Esophagus squamous epithelium (tissue), 5 donors: ENCODE data around the gene CCDC116. TPM values are rescaled to one million over a fixed set of nuclear protein-coding genes. Genes with fewer than 3 reads are reported as not detected.

Experiments used
- DNase-seq: peaks from one replicate; lab custom pipeline; 2025; lab: John Stamatoyannopoulos, UW
- H3K27ac ChIP-seq, 4 donors: fragments of 200-600 bp; sonication (generic); one replicate each; pipeline ENCODE4 v1.5.1; 2016 to 2019; ENCODE audit warnings: mild to moderate bottlenecking in 1 of 4
- H3K27me3 ChIP-seq, 4 donors: fragments of 200-600 bp; sonication (generic); 1 replicate in 3 of 4; 2 replicates in 1 of 4; pipeline versions ENCODE4 v1.5.1 to v1.6.0; 2017 to 2021; ENCODE audit warnings: antibody characterized with exemption in 1 of 4
- H3K36me3 ChIP-seq, 3 donors: fragments of 200-600 bp; sonication (generic); one replicate each; pipeline ENCODE4 v1.5.1; 2016 to 2019
- H3K4me1 ChIP-seq, 3 donors: fragments of 200-600 bp; sonication (generic); one replicate each; pipeline ENCODE4 v1.5.1; 2017 to 2019
- H3K4me3 ChIP-seq, 4 donors: fragments of 200-600 bp; sonication (generic); 1 replicate in 3 of 4; 2 replicates in 1 of 4; pipeline ENCODE4 v1.5.1; 2016 to 2019; ENCODE audit warnings: mild to moderate bottlenecking in 2 of 4, moderate library complexity in 1 of 4
- H3K9me3 ChIP-seq, 3 donors: fragments of 200-600 bp; sonication (generic); one replicate each; pipeline ENCODE4 v1.5.1; 2016 to 2019
- POLR2A ChIP-seq, 4 donors: fragments of 450-650 bp; IDR thresholded peaks; one replicate each; pipeline ENCODE4 v1.6.1; 2017; ENCODE audit warnings: antibody characterized with exemption in 4 of 4, mild to moderate bottlenecking in 4 of 4, moderate library complexity in 3 of 4
- WGBS, 2 donors: methylation state at CpG; one replicate each; pipeline ENCODE4 v1.1.5; 2018; 5-methylcytosine and 5-hydroxymethylcytosine counted together
- intact Hi-C: fragments of 100-400 bp; cut with DNase I; formaldehyde crosslinking; loops from one replicate; pipeline ENCODE4 v1.15.0; 2022
- total RNA-seq, 4 donors: library from RNA; depleted of rRNA; stranded (reverse); fragments of >200 nt; gene quantifications; one replicate each; pipeline ENCODE4 v1.1.0, GENCODE V29; 2016
- TF ChIP-seq, protein P1 (sequence below), 6 experiments: fragments of 450-650 bp in 4 of 6; fragments of 200-600 bp in 2 of 6; sonication (generic) in 2 of 6; IDR thresholded peaks; one replicate each; pipeline ENCODE4 v1.5.1; 2016 to 2019; ENCODE audit warnings: antibody characterized with exemption in 6 of 6, mild to moderate bottlenecking in 4 of 6, moderate library complexity in 4 of 6
- donor health status: DM: yes; HTN: yes; CAD: no.

CCDC116 gene
- total RNA-seq, 4 donors from 2014 or later = 1.9 TPM; not detected in 3

DNA sequence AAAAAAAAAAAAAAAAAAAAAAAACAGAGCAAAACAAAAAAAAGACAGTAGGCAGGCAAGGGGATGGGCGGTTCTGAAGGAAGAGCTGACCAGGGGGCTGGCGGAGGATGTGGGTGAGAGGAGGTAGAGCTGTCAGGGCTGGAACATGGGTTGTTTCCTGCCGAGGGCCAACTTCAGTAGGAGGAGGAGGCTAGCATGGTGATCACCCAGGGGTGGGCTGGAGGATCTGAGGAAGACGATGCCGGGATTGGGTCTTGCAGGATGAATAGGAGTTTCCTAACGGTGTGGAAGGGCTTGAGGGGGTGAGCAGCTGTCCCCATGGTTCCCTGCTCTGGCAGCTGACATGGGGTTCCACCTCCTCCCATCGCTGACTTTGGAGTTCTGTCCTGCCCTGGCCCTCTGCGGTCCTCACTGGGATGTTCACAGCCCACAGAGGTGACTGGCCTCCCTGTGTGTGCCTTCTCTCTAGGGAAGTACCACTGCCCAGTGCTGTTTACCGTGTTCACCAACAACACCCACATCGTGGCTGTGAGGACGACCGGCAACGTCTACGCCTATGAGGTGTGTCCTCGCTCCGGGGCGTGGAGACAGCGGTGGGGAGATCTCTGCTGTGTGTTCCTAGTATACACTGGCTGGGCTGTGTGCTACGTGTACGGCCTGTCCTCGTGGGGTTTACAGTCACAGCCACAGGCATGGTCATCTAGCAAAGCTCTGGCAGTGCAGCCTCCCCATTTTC lies 48.4 kb downstream of the CCDC116 start:
- DNase-seq = no peak
- Histone ChIP-seq H3K27me3 (no peaks in the 10 kb centered on the region), H3K27ac (no peak overlapping the region), H3K9me3 (no peaks in the 10 kb centered on the region), H3K4me3 (no peak overlapping the region), H3K4me1 (no peaks in the 10 kb centered on the region), H3K36me3 (peaks cover 10 to 93% (median 24%) of the 10 kb centered on the region in 3 donors)
- 83 to 84% methylated on average over 10 of the region's 21 CpGs for WGBS, 2 donors
- intact Hi-C loops = no loop called here
- TF ChIP-seq POLR2A (IDR thresholded peaks at IDR 0.05) = no peak
- TF ChIP-seq, protein P1, sequence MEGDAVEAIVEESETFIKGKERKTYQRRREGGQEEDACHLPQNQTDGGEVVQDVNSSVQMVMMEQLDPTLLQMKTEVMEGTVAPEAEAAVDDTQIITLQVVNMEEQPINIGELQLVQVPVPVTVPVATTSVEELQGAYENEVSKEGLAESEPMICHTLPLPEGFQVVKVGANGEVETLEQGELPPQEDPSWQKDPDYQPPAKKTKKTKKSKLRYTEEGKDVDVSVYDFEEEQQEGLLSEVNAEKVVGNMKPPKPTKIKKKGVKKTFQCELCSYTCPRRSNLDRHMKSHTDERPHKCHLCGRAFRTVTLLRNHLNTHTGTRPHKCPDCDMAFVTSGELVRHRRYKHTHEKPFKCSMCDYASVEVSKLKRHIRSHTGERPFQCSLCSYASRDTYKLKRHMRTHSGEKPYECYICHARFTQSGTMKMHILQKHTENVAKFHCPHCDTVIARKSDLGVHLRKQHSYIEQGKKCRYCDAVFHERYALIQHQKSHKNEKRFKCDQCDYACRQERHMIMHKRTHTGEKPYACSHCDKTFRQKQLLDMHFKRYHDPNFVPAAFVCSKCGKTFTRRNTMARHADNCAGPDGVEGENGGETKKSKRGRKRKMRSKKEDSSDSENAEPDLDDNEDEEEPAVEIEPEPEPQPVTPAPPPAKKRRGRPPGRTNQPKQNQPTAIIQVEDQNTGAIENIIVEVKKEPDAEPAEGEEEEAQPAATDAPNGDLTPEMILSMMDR (IDR thresholded peaks at IDR 0.05) = no peak

DNA sequence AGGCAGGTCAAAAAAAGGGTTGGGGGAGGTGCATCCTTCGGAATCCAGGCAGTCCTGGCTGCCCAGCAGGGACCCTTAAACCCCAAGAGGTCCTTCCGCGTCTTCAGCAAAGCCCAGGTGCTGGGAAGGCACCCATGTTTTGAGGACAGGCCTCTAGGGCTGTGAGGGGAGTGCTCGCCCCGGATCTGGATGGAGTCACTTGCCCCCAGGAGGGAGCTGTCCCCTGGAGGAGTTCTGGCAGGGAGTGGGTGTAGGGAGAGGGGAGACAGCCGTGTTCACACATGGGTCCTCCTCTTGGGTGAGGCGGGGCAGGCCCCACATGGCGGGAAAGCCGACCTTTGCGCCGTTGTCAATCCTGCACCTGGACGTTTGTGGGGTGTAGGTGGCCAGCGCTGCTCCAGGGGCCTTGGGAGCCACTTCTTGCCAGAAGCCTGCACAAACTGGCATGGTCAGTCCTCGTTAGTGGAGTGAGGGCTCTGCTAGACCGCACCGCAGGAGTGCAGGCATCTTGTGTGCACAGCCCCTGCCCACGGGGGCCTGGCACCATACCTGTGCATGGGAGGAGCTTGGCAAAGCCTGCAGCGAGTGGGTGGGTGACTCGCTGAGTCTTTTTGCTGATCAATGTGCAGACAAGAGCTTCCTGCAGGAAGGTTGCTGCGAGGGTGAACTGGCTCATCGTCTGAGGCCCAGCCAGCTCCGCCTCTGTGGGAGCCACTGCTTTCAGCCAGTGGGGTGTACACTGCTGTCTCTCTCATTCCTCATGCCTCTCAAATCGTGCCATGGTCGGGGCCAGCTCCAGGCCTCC lies 49.2 kb downstream of the CCDC116 start:
- WGBS, 2 donors = 63 to 72% methylated on average over 6 to 13 of the region's 24 CpGs

DNA sequence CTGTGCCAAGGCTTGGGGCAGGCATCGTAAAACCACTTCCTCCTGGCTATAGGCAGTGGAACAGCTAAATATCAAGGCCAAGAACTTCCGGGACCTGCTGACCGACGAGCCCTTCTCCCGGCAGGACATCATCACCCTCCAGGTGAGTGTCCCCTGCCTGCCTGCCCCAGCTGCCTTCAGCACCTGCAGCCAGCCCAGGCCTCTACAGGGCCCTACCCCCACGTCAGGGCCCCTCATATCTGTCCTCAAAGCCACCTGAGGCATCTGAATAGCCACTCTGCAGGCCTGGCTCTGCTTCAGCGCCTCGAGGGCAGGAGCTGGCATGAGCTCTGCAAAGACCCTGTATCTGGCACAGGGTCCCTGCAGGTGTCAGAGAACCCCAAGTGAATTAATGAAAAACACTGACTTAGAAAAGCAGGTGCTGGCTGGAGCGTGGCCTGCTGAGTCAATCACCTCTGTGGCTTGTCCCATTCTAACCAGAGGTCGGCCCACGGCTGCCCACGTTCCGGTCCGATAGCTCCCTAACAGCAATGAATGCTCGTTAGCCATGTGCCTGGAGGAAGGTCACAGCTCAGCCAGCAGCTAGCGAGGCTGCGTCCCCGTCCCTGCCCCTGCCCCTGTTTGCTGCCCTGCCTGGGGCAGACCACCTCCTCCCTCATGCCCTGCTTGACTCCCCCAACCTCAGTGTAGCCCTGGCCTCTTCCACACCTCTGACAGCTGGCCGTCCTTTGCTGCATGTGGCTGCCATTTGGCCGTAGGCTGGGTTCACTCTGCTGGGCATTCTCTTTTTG lies 50.0 kb downstream of the CCDC116 start:
- DNase-seq = no peak
- 86 to 96% methylated on average over 4 to 14 of the region's 20 CpGs for WGBS, 2 donors
- no peaks in the 10 kb centered on the region for H3K9me3 ChIP-seq
- H3K27ac ChIP-seq = no peak overlapping the region
- no peak for TF ChIP-seq POLR2A (IDR thresholded peaks at IDR 0.05)
- TF ChIP-seq, protein P1 (IDR thresholded peaks at IDR 0.05) = no peak
- no peak overlapping the region for H3K4me3 ChIP-seq
- no peaks in the 10 kb centered on the region for H3K4me1 ChIP-seq
- intact Hi-C loops = no loop called here
- no peaks in the 10 kb centered on the region for H3K27me3 ChIP-seq
- peaks cover 10 to 95% (median 33%) of the 10 kb centered on the region in 3 donors for H3K36me3 ChIP-seq

More for the DNA sequence above, 49.2 kb downstream of the CCDC116 start:
- DNase-seq = no peak
- H3K27me3 ChIP-seq = no peaks in the 10 kb centered on the region
- TF ChIP-seq, protein P1 (IDR thresholded peaks at IDR 0.05) = no peak
- no peak for TF ChIP-seq POLR2A (IDR thresholded peaks at IDR 0.05)
- intact Hi-C loops = no loop called here
- no peaks in the 10 kb centered on the region for H3K9me3 ChIP-seq
- H3K27ac ChIP-seq = no peak overlapping the region
- no peaks in the 10 kb centered on the region for H3K4me1 ChIP-seq
- peaks cover 10 to 95% (median 27%) of the 10 kb centered on the region in 3 donors for H3K36me3 ChIP-seq
- no peak overlapping the region for H3K4me3 ChIP-seq

DNA sequence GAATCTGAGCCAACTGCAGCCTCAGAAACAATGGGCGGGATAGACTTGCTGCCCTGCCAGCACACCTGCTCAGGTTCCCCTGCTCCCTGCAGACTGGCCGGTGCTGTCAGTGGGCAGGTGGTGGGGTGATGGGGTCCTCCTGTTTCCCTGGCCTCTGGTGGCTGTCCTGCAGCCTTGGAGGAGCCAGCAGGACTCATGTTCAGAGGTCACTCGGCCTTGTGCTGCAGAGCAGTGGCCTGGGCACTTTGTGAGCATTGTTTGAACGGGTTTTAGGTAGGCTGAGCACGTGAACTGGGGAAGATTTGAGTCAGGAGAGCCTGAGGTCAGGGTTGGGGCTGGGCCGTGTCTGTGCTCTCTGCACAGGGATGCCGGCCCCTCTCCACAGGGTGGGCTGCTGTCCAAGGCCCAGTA lies 50.8 kb downstream of the CCDC116 start:
- 83 to 90% methylated on average over 1 to 3 of the region's 7 CpGs for WGBS, 2 donors
- H3K36me3 ChIP-seq = peaks cover 10 to 95% (median 33%) of the 10 kb centered on the region in 3 donors
- TF ChIP-seq, protein P1 (IDR thresholded peaks at IDR 0.05) = no peak
- TF ChIP-seq POLR2A (IDR thresholded peaks at IDR 0.05) = no peak

More for the DNA sequence above, 50.8 kb downstream of the CCDC116 start:
- H3K9me3 ChIP-seq = no peaks in the 10 kb centered on the region
- no peak for DNase-seq
- intact Hi-C loops = no loop called here
- no peak overlapping the region for H3K4me3 ChIP-seq
- H3K4me1 ChIP-seq = no peaks in the 10 kb centered on the region
- no peaks in the 10 kb centered on the region for H3K27me3 ChIP-seq
- H3K27ac ChIP-seq = no peak overlapping the region
